HEK293 (cell line): ENCODE results near the gene IL6.

Experiments used
- HIC1 ChIP-seq: fragments of 450-650 bp; formaldehyde crosslinking; IDR thresholded peaks from 2 replicates; pipeline ENCODE4 v1.5.1; 2016; ENCODE audit warnings: missing biosample characterization, missing genetic modification characterization
- INSM2 ChIP-seq: fragments of 450-650 bp; formaldehyde crosslinking; IDR thresholded peaks from 2 replicates; pipeline ENCODE4 v1.5.1; 2016; ENCODE audit warnings: missing biosample characterization, missing genetic modification characterization
- KLF16 ChIP-seq: fragments of 450-650 bp; formaldehyde crosslinking; IDR thresholded peaks from 2 replicates; pipeline ENCODE4 v1.5.1; 2017; ENCODE audit warnings: missing biosample characterization, missing genetic modification characterization
- KLF7 ChIP-seq: fragments of 450-650 bp; formaldehyde crosslinking; IDR thresholded peaks from 2 replicates; pipeline ENCODE4 v1.5.1; 2016; ENCODE audit warnings: missing biosample characterization, missing genetic modification characterization, borderline replicate concordance
- MYNN ChIP-seq: fragments of 450-650 bp; formaldehyde crosslinking; IDR thresholded peaks from 2 replicates; pipeline ENCODE4 v1.5.1; 2016; ENCODE audit warnings: missing biosample characterization, missing genetic modification characterization, borderline replicate concordance
- SALL2 ChIP-seq: fragments of 450-650 bp; formaldehyde crosslinking; IDR thresholded peaks from 2 replicates; pipeline ENCODE4 v1.5.0; 2017; ENCODE audit warnings: missing biosample characterization, mild to moderate bottlenecking, missing genetic modification characterization, borderline replicate concordance
- WT1 ChIP-seq: fragments of 450-650 bp; formaldehyde crosslinking; IDR thresholded peaks from 2 replicates; pipeline ENCODE4 v1.5.1; 2016; ENCODE audit warnings: missing biosample characterization, missing genetic modification characterization
- ZBTB1 ChIP-seq: fragments of 450-650 bp; formaldehyde crosslinking; IDR thresholded peaks from 2 replicates; pipeline ENCODE4 v1.5.1; 2016; ENCODE audit warnings: missing biosample characterization, missing genetic modification characterization
- ZEB2 ChIP-seq: fragments of 450-650 bp; formaldehyde crosslinking; IDR thresholded peaks from 2 replicates; pipeline ENCODE4 v1.5.1; 2016; ENCODE audit warnings: missing biosample characterization, missing genetic modification characterization
- ZFP41 ChIP-seq: fragments of 450-650 bp; formaldehyde crosslinking; IDR thresholded peaks from 2 replicates; pipeline ENCODE4 v1.5.1; 2016; ENCODE audit warnings: missing biosample characterization, missing genetic modification characterization, borderline replicate concordance
- ZNF114 ChIP-seq: fragments of 450-650 bp; formaldehyde crosslinking; IDR thresholded peaks from 2 replicates; pipeline ENCODE4 v1.5.0; 2017; ENCODE audit warnings: missing biosample characterization, missing genetic modification characterization
- ZNF121 ChIP-seq: fragments of 450-650 bp; formaldehyde crosslinking; IDR thresholded peaks from 2 replicates; pipeline ENCODE4 v1.5.1; 2016; ENCODE audit warnings: missing biosample characterization, missing genetic modification characterization
- ZNF138 ChIP-seq: fragments of 450-650 bp; formaldehyde crosslinking; IDR thresholded peaks from 2 replicates; pipeline ENCODE4 v1.5.1; 2016; ENCODE audit warnings: missing biosample characterization, missing genetic modification characterization, borderline replicate concordance
- ZNF146 ChIP-seq: fragments of 450-650 bp; formaldehyde crosslinking; IDR thresholded peaks from 2 replicates; pipeline ENCODE4 v1.5.1; 2016; ENCODE audit warnings: missing biosample characterization, missing genetic modification characterization
- ZNF16 ChIP-seq: fragments of 450-650 bp; formaldehyde crosslinking; IDR thresholded peaks from 2 replicates; pipeline ENCODE4 v1.5.1; 2016; ENCODE audit warnings: low read depth, missing biosample characterization, missing genetic modification characterization
- ZNF169 ChIP-seq: fragments of 450-650 bp; formaldehyde crosslinking; IDR thresholded peaks from 2 replicates; pipeline ENCODE4 v1.5.1; 2016; ENCODE audit warnings: missing biosample characterization, missing genetic modification characterization
- ZNF202 ChIP-seq: fragments of 450-650 bp; formaldehyde crosslinking; IDR thresholded peaks from 2 replicates; pipeline ENCODE4 v1.5.1; 2016; ENCODE audit warnings: missing biosample characterization, missing genetic modification characterization, borderline replicate concordance
- ZNF211 ChIP-seq: fragments of 450-650 bp; formaldehyde crosslinking; IDR thresholded peaks from 2 replicates; pipeline ENCODE4 v1.5.1; 2016; ENCODE audit warnings: low read depth, missing biosample characterization, missing genetic modification characterization
- ZNF221 ChIP-seq: fragments of 450-650 bp; formaldehyde crosslinking; IDR thresholded peaks from 2 replicates; pipeline ENCODE4 v1.5.1; 2017; ENCODE audit warnings: missing biosample characterization, missing genetic modification characterization, borderline replicate concordance
- ZNF266 ChIP-seq: fragments of 450-650 bp; formaldehyde crosslinking; IDR thresholded peaks from 2 replicates; pipeline ENCODE4 v1.5.1; 2016; ENCODE audit warnings: missing biosample characterization, missing genetic modification characterization, low read depth
- ZNF280D ChIP-seq: fragments of 450-650 bp; formaldehyde crosslinking; IDR thresholded peaks from 2 replicates; pipeline ENCODE4 v1.5.1; 2016; ENCODE audit warnings: missing biosample characterization, missing genetic modification characterization
- ZNF362 ChIP-seq: fragments of 450-650 bp; formaldehyde crosslinking; IDR thresholded peaks from 2 replicates; pipeline ENCODE4 v1.5.1; 2016; ENCODE audit warnings: missing biosample characterization, missing genetic modification characterization
- ZNF404 ChIP-seq: fragments of 450-650 bp; formaldehyde crosslinking; IDR thresholded peaks from 2 replicates; pipeline ENCODE4 v1.5.1; 2017; ENCODE audit warnings: missing biosample characterization, missing genetic modification characterization
- ZNF423 ChIP-seq: fragments of 450-650 bp; formaldehyde crosslinking; IDR thresholded peaks from 2 replicates; pipeline ENCODE4 v1.5.1; 2016; ENCODE audit warnings: missing biosample characterization, missing genetic modification characterization
- ZNF449 ChIP-seq: fragments of 450-650 bp; formaldehyde crosslinking; IDR thresholded peaks from 2 replicates; pipeline ENCODE4 v1.5.1; 2017; ENCODE audit warnings: missing biosample characterization, mild to moderate bottlenecking, missing genetic modification characterization, moderate library complexity
- ZNF561 ChIP-seq: fragments of 450-650 bp; IDR thresholded peaks from 2 replicates; pipeline ENCODE4 v1.5.1; 2018; ENCODE audit warnings: missing biosample characterization, missing genetic modification characterization, borderline replicate concordance
- ZNF571 ChIP-seq: fragments of 450-650 bp; formaldehyde crosslinking; IDR thresholded peaks from 2 replicates; pipeline ENCODE4 v1.5.0; 2017; ENCODE audit warnings: missing biosample characterization, missing genetic modification characterization
- ZNF623 ChIP-seq: fragments of 450-650 bp; formaldehyde crosslinking; IDR thresholded peaks from 2 replicates; pipeline ENCODE4 v1.5.1; 2016; ENCODE audit warnings: missing biosample characterization, missing genetic modification characterization
- ZNF658 ChIP-seq: fragments of 450-650 bp; formaldehyde crosslinking; IDR thresholded peaks from 2 replicates; pipeline ENCODE4; 2016; ENCODE audit warnings: missing biosample characterization, missing genetic modification characterization
- ZNF660 ChIP-seq: fragments of 450-650 bp; IDR thresholded peaks from 2 replicates; pipeline ENCODE4 v1.5.1; 2018; ENCODE audit warnings: missing biosample characterization, mild to moderate bottlenecking, missing genetic modification characterization
- ZNF670 ChIP-seq: fragments of 450-650 bp; formaldehyde crosslinking; IDR thresholded peaks from 2 replicates; pipeline ENCODE4 v1.5.1; 2016; ENCODE audit warnings: missing biosample characterization, missing genetic modification characterization, low read depth
- ZNF707 ChIP-seq: fragments of 450-650 bp; formaldehyde crosslinking; IDR thresholded peaks from 2 replicates; pipeline ENCODE4 v1.5.1; 2016; ENCODE audit warnings: missing biosample characterization, missing genetic modification characterization
- ZSCAN23 ChIP-seq: fragments of 450-650 bp; formaldehyde crosslinking; IDR thresholded peaks from 2 replicates; pipeline ENCODE4 v1.5.1; 2016; ENCODE audit warnings: missing biosample characterization, missing genetic modification characterization

Gene IL6

GRCh38 chr7:22726345-22726906 lies 574 bp upstream of the IL6 start (continued):
- TF ChIP-seq ZNF202 (tag by site-specific recombination) (no peak), ZNF707 (tag by site-specific recombination) (no peak), ZSCAN23 (tag by site-specific recombination) (no peak), ZNF561 (no peak), ZNF623 (tag by site-specific recombination) (no peak), ZBTB1 (no peak), ZFP41 (tag by site-specific recombination) (no peak), ZNF121 (no peak), ZNF670 (no peak), HIC1 (tag by site-specific recombination) (peak; percentile 42; the same call in 1 of the 2 replicates), ZNF138 (tag by site-specific recombination) (no peak), KLF16 (no peak), ZNF266 (no peak), ZNF423 (tag by site-specific recombination) (no peak), INSM2 (tag by site-specific recombination) (no peak), SALL2 (no peak), ZNF362 (tag by site-specific recombination) (peak; percentile 85; the same call in 1 of the 2 replicates), KLF7 (tag by site-specific recombination) (no peak), ZNF114 (tag by site-specific recombination) (no peak), ZNF571 (tag by site-specific recombination) (no peak), ZNF146 (no peak), ZNF404 (tag by site-specific recombination) (no peak), ZNF169 (tag by site-specific recombination) (no peak), ZEB2 (no peak), ZNF660 (tag by site-specific recombination) (no peak), WT1 (tag by site-specific recombination) (no peak), ZNF449 (tag by site-specific recombination) (no peak), ZNF280D (tag by site-specific recombination) (no peak), ZNF658 (tag by site-specific recombination) (no peak), MYNN (tag by site-specific recombination) (no peak), ZNF211 (tag by site-specific recombination) (no peak), ZNF16 (no peak), ZNF221 (tag by site-specific recombination) (no peak)
